ENCODE data around the gene TMPRSS4. TPM values are rescaled to one million over a fixed set of nuclear protein-coding genes. Genes with fewer than 3 reads are reported as not detected.

The TMPRSS4 gene
- total RNA-seq, 3 donors from 2014 or later (not counting 1 experiment from before 2014, with no cell fraction given), result not detected

DNA sequence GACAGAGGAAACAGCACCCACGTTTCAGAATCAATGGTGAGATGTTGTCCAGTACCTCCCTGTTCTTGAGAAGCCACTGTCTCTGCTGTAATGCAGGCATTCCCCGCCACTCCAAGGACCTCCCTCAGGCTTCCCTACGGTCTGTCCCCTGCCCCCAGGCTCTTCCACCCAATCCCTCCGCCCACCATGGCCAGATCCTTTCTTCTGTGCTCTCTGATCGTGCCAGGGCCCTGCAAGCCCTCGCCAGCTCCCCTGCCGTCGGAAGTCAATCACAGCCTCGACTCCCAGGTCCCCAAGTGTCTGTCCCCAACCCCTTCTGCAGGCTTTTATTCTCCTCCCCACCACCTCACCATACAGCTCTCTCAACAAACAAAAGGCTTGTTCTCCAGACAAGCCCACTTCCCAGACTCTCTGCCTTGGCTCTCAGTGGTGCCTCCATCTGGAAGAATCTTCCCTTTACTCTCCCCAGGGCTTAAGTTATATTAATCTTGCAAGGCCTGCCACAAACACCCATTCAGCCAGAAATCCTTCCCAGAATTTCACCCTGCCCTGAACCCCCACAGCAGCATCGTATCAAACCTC, 62.1 kb downstream of the TMPRSS4 start:
- ATAC-seq (no peak), DNase-seq (no peak)
- Histone ChIP-seq H3K36me3 (ENCODE audit: control insufficient read depth, insufficient read depth, low read length) (no peaks in the 10 kb centered on the region), H3K4me1 (ENCODE audit: control insufficient read depth, insufficient read depth, low read length) (no peaks in the 10 kb centered on the region), H3K27me3 (ENCODE audit: control insufficient read depth, insufficient read depth, low read length) (peaks cover 2% of the 10 kb centered on the region), H3K9me3 (ENCODE audit: control insufficient read depth, insufficient read depth, low read length) (no peaks in the 10 kb centered on the region), H3K4me3 (ENCODE audit: low read length) (no peak overlapping the region), H3K27ac (ENCODE audit: low read length) (no peak overlapping the region)
- intact Hi-C loops (cut with micrococcal nuclease), result no loop called here
- no peaks in the 10 kb centered on the region for H3K36me3 Mint-ChIP-seq
- no peaks in the 10 kb centered on the region for H3K9me3 Mint-ChIP-seq
- H3K4me3 Mint-ChIP-seq, result no peak overlapping the region
- WGBS (ENCODE audit: insufficient coverage), result 74% methylated on average over 10 of the region's 10 CpGs
- TF ChIP-seq CTCF (IDR thresholded peaks at IDR 0.05), result no peak
- no peak overlapping the region for H3K27ac Mint-ChIP-seq
- H3K27me3 Mint-ChIP-seq (ENCODE audit: low read depth in 2 of 2), result peaks cover 26 to 51% of the 10 kb centered on the region in 2 donors
- no peaks in the 10 kb centered on the region for H3K4me1 Mint-ChIP-seq

GRCh38 chr11:118139578-118139977, 62.7 kb downstream of the TMPRSS4 start:
- WGBS (ENCODE audit: insufficient coverage), result no CpG with 5 or more reads among the region's 1 CpG
- Mint-ChIP-seq H3K27me3 (ENCODE audit: low read depth in 2 of 2) (peaks cover 33 to 52% of the 10 kb centered on the region in 2 donors), H3K27ac (no peak overlapping the region), H3K4me1 (no peaks in the 10 kb centered on the region), H3K4me3 (no peak overlapping the region), H3K36me3 (no peaks in the 10 kb centered on the region), H3K9me3 (no peaks in the 10 kb centered on the region)
- H3K27ac ChIP-seq (ENCODE audit: low read length), result no peak overlapping the region
- no peak for ATAC-seq
- no peaks in the 10 kb centered on the region for H3K36me3 ChIP-seq (ENCODE audit: control insufficient read depth, insufficient read depth, low read length)
- H3K4me1 ChIP-seq (ENCODE audit: control insufficient read depth, insufficient read depth, low read length), result no peaks in the 10 kb centered on the region
- no peak for TF ChIP-seq CTCF (IDR thresholded peaks at IDR 0.05)
- H3K9me3 ChIP-seq (ENCODE audit: control insufficient read depth, insufficient read depth, low read length), result no peaks in the 10 kb centered on the region
- H3K27me3 ChIP-seq (ENCODE audit: control insufficient read depth, insufficient read depth, low read length), result peaks cover 2% of the 10 kb centered on the region
- no peak for DNase-seq
- no peak overlapping the region for H3K4me3 ChIP-seq (ENCODE audit: low read length)
- intact Hi-C loops (cut with micrococcal nuclease), result no loop called here

GRCh38 chr11:118142081-118142480, 65.2 kb downstream of the TMPRSS4 start:
- Mint-ChIP-seq H3K36me3 (no peaks in the 10 kb centered on the region), H3K27ac (no peak overlapping the region), H3K9me3 (no peaks in the 10 kb centered on the region), H3K4me1 (peaks cover 0 to 4% of the 10 kb centered on the region in 2 donors), H3K27me3 (ENCODE audit: low read depth in 2 of 2) (peaks cover 40 to 68% of the 10 kb centered on the region in 2 donors), H3K4me3 (no peak overlapping the region)
- Histone ChIP-seq H3K36me3 (ENCODE audit: control insufficient read depth, insufficient read depth, low read length) (no peaks in the 10 kb centered on the region), H3K9me3 (ENCODE audit: control insufficient read depth, insufficient read depth, low read length) (no peaks in the 10 kb centered on the region), H3K4me3 (ENCODE audit: low read length) (no peak overlapping the region), H3K27me3 (ENCODE audit: control insufficient read depth, insufficient read depth, low read length) (peaks cover 2% of the 10 kb centered on the region), H3K4me1 (ENCODE audit: control insufficient read depth, insufficient read depth, low read length) (peaks cover 10% of the 10 kb centered on the region), H3K27ac (ENCODE audit: low read length) (no peak overlapping the region)
- ATAC-seq, result no peak
- no peak for TF ChIP-seq CTCF (IDR thresholded peaks at IDR 0.05)
- DNase-seq, result no peak
- 86% methylated on average over 2 of the region's 2 CpGs for WGBS (ENCODE audit: insufficient coverage)
- intact Hi-C loops (cut with micrococcal nuclease), result no loop called here

- Mint-ChIP-seq H3K27me3 (ENCODE audit: low read depth in 2 of 2) (peaks cover 43 to 68% of the 10 kb centered on the region in 2 donors), H3K9me3 (no peaks in the 10 kb centered on the region), H3K36me3 (no peaks in the 10 kb centered on the region), H3K27ac (no peak overlapping the region), H3K4me1 (peaks cover 0 to 4% of the 10 kb centered on the region in 2 donors), H3K4me3 (no peak overlapping the region)
- 22% methylated on average over 6 of the region's 6 CpGs for WGBS (ENCODE audit: insufficient coverage)
- Histone ChIP-seq H3K27ac (ENCODE audit: low read length) (no peak overlapping the region), H3K4me3 (ENCODE audit: low read length) (no peak overlapping the region), H3K27me3 (ENCODE audit: control insufficient read depth, insufficient read depth, low read length) (peaks cover 2% of the 10 kb centered on the region), H3K4me1 (ENCODE audit: control insufficient read depth, insufficient read depth, low read length) (peaks cover 10% of the 10 kb centered on the region), H3K36me3 (ENCODE audit: control insufficient read depth, insufficient read depth, low read length) (no peaks in the 10 kb centered on the region), H3K9me3 (ENCODE audit: control insufficient read depth, insufficient read depth, low read length) (no peaks in the 10 kb centered on the region)
- intact Hi-C loops (cut with micrococcal nuclease), result no loop called here
- no peak for DNase-seq
- TF ChIP-seq CTCF (IDR thresholded peaks at IDR 0.05), result no peak
- ATAC-seq, result peak in 1 of 3 donors; percentile 42
Measured at GRCh38 chr11:118142809-118143208, 65.9 kb downstream of the TMPRSS4 start.

All from natural killer cell (primary cell).